ENCODE data around the gene CABP4. TPM values are rescaled to one million over a fixed set of nuclear protein-coding genes. Genes with fewer than 3 reads are reported as not detected.
A peak's percentile ranks its signal among the peaks of the same experiment; 100 is the strongest.

CABP4 gene
- polyA plus RNA-seq = 3.9 TPM

- peaks cover 15 to 27% (median 18%) of the 10 kb centered on the region in 3 donors for H3K4me1 Mint-ChIP-seq
- H3K27ac Mint-ChIP-seq = no peak within 1 kb of the TSS
- no peaks in the 10 kb centered on the region for H3K9me3 Mint-ChIP-seq
- H3K27me3 Mint-ChIP-seq = peaks cover under 1% of the 10 kb centered on the region
- peak within 1 kb of the TSS in 1 of 4 donors; percentile 58 for H3K4me3 Mint-ChIP-seq
- peaks cover 2% of the 10 kb centered on the region for H3K36me3 Mint-ChIP-seq
Measured at GRCh38 chr11:67455054-67455453, at the start of gene CABP4. Gene CABP4 (plus strand): TSS chr11:67455354. CDS start chr11:67455424, 70 bp downstream.

GRCh38 chr11:67405688-67406339 lies 49.3 kb upstream of the CABP4 start:
- Mint-ChIP-seq H3K4me1 (peaks cover 38 to 43% (median 41%) of the 10 kb centered on the region in 3 donors), H3K27ac (peak overlapping the region; percentile 85 to 100 (median 87)), H3K36me3 (peaks cover 9% of the 10 kb centered on the region), H3K4me3 (peak overlapping the region; percentile 91 to 100 (median 98)), H3K27me3 (no peaks in the 10 kb centered on the region), H3K9me3 (no peaks in the 10 kb centered on the region)

GRCh38 chr11:67406420-67406968 lies 48.7 kb upstream of the CABP4 start:
- Mint-ChIP-seq H3K4me1 (peaks cover 43 to 50% (median 46%) of the 10 kb centered on the region in 3 donors), H3K4me3 (peak overlapping the region; percentile 77 to 100 (median 98)), H3K36me3 (peaks cover 9% of the 10 kb centered on the region), H3K27me3 (no peaks in the 10 kb centered on the region), H3K27ac (peak overlapping the region; percentile 85 to 100 (median 87)), H3K9me3 (no peaks in the 10 kb centered on the region)

GRCh38 chr11:67406969-67407687 lies 48.0 kb upstream of the CABP4 start:
- Mint-ChIP-seq H3K9me3 (no peaks in the 10 kb centered on the region), H3K27me3 (no peaks in the 10 kb centered on the region), H3K27ac (peak overlapping the region in 2 of 3 donors; percentile 95 to 100), H3K4me3 (peak overlapping the region; percentile 77 to 100 (median 96)), H3K36me3 (peaks cover 9% of the 10 kb centered on the region), H3K4me1 (peaks cover 49 to 54% (median 49%) of the 10 kb centered on the region in 3 donors)

- H3K4me1 Mint-ChIP-seq = peaks cover 50 to 56% (median 55%) of the 10 kb centered on the region in 3 donors
- peaks cover 9% of the 10 kb centered on the region for H3K36me3 Mint-ChIP-seq
- H3K4me3 Mint-ChIP-seq = peak overlapping the region; percentile 77 to 100 (median 96)
- no peaks in the 10 kb centered on the region for H3K9me3 Mint-ChIP-seq
- peak overlapping the region; percentile 92 to 100 (median 95) for H3K27ac Mint-ChIP-seq
- peaks cover 2% of the 10 kb centered on the region for H3K27me3 Mint-ChIP-seq
Measured at GRCh38 chr11:67407688-67408163, 47.4 kb upstream of the CABP4 start.

GRCh38 chr11:67408437-67409200 lies 46.5 kb upstream of the CABP4 start:
- Mint-ChIP-seq H3K27me3 (peaks cover 3% of the 10 kb centered on the region), H3K4me1 (peaks cover 56 to 63% (median 63%) of the 10 kb centered on the region in 3 donors), H3K9me3 (no peaks in the 10 kb centered on the region), H3K27ac (peak overlapping the region; percentile 92 to 100 (median 95)), H3K36me3 (peaks cover 9% of the 10 kb centered on the region), H3K4me3 (peak overlapping the region; percentile 90 to 100 (median 96))

GRCh38 chr11:67409261-67409666 lies 45.9 kb upstream of the CABP4 start:
- Mint-ChIP-seq H3K9me3 (no peaks in the 10 kb centered on the region), H3K4me3 (peak overlapping the region; percentile 80 to 100 (median 94)), H3K4me1 (peaks cover 56 to 63% (median 61%) of the 10 kb centered on the region in 3 donors), H3K27ac (peak overlapping the region; percentile 96 to 100 (median 96)), H3K36me3 (peaks cover 9% of the 10 kb centered on the region), H3K27me3 (peaks cover 3% of the 10 kb centered on the region)

GRCh38 chr11:67409781-67410368 lies 45.3 kb upstream of the CABP4 start:
- peak overlapping the region; percentile 90 to 100 (median 94) for H3K4me3 Mint-ChIP-seq
- peak overlapping the region; percentile 96 to 100 (median 96) for H3K27ac Mint-ChIP-seq
- peaks cover 56 to 63% (median 59%) of the 10 kb centered on the region in 3 donors for H3K4me1 Mint-ChIP-seq
- H3K9me3 Mint-ChIP-seq = no peaks in the 10 kb centered on the region
- H3K27me3 Mint-ChIP-seq = peaks cover 3% of the 10 kb centered on the region
- H3K36me3 Mint-ChIP-seq = peaks cover 9% of the 10 kb centered on the region

GRCh38 chr11:67410369-67410831 lies 44.8 kb upstream of the CABP4 start:
- peaks cover 9% of the 10 kb centered on the region for H3K36me3 Mint-ChIP-seq
- peaks cover 3% of the 10 kb centered on the region for H3K27me3 Mint-ChIP-seq
- H3K27ac Mint-ChIP-seq = peak overlapping the region; percentile 93 to 100 (median 96)
- no peaks in the 10 kb centered on the region for H3K9me3 Mint-ChIP-seq
- H3K4me3 Mint-ChIP-seq = peak overlapping the region; percentile 90 to 100 (median 94)
- peaks cover 56 to 62% (median 59%) of the 10 kb centered on the region in 3 donors for H3K4me1 Mint-ChIP-seq

GRCh38 chr11:67410984-67411784 lies 44.0 kb upstream of the CABP4 start:
- Mint-ChIP-seq H3K9me3 (no peaks in the 10 kb centered on the region), H3K36me3 (peaks cover 9% of the 10 kb centered on the region), H3K4me3 (peak overlapping the region; percentile 30 to 100 (median 88)), H3K4me1 (peaks cover 57 to 62% (median 58%) of the 10 kb centered on the region in 3 donors), H3K27me3 (peaks cover 3% of the 10 kb centered on the region), H3K27ac (peak overlapping the region; percentile 80 to 100 (median 96))

GRCh38 chr11:67411785-67412152 lies 43.4 kb upstream of the CABP4 start:
- H3K27me3 Mint-ChIP-seq = peaks cover 3% of the 10 kb centered on the region
- H3K9me3 Mint-ChIP-seq = no peaks in the 10 kb centered on the region
- peak overlapping the region in 1 of 3 donors; percentile 100 for H3K27ac Mint-ChIP-seq
- peak overlapping the region in 3 of 4 donors; percentile 80 to 100 (median 87) for H3K4me3 Mint-ChIP-seq
- H3K4me1 Mint-ChIP-seq = peaks cover 61 to 65% (median 63%) of the 10 kb centered on the region in 3 donors
- H3K36me3 Mint-ChIP-seq = peaks cover 9% of the 10 kb centered on the region

- no peaks in the 10 kb centered on the region for H3K9me3 Mint-ChIP-seq
- peaks cover 59 to 60% (median 60%) of the 10 kb centered on the region in 3 donors for H3K4me1 Mint-ChIP-seq
- H3K27me3 Mint-ChIP-seq = peaks cover 3% of the 10 kb centered on the region
- peak overlapping the region; percentile 68 to 100 (median 82) for H3K27ac Mint-ChIP-seq
- H3K4me3 Mint-ChIP-seq = peak overlapping the region in 3 of 4 donors; percentile 78 to 94 (median 84)
- H3K36me3 Mint-ChIP-seq = peaks cover 4% of the 10 kb centered on the region
Measured at GRCh38 chr11:67412495-67413179, 42.5 kb upstream of the CABP4 start.

All from IgD-negative memory B cell (primary cell).